Stimulated activated naive CD8-positive, alpha-beta T cell treated with anti-CD3 and anti-CD28 coated beads, Interleukin-15, Interleukin-2, amounts not matched to agents 100 ng/mL and 50 ng/mL, for 24 hours (primary cell): ENCODE measurements around the gene WDR86.

Experiments
- H3K27ac Mint-ChIP-seq: one replicate; pipeline ENCODE4 v1.8.0; 2021; ENCODE audit warnings: mild to moderate bottlenecking, mixed read lengths
- H3K27me3 Mint-ChIP-seq: one replicate; pipeline ENCODE4 v1.8.0; 2021; ENCODE audit warnings: mixed read lengths
- H3K36me3 Mint-ChIP-seq: one replicate; pipeline ENCODE4 v1.8.0; 2021; ENCODE audit warnings: low read depth, mixed read lengths
- H3K4me1 Mint-ChIP-seq: one replicate; pipeline ENCODE4 v1.8.0; 2021; ENCODE audit warnings: low read depth, mixed read lengths
- H3K4me3 Mint-ChIP-seq: one replicate; pipeline ENCODE4 v1.8.0; 2021; ENCODE audit warnings: mild to moderate bottlenecking, mixed read lengths
- H3K9me3 Mint-ChIP-seq: one replicate; pipeline ENCODE4 v1.8.0; 2021; ENCODE audit warnings: mixed read lengths

The WDR86 gene

GRCh38 chr7:151409667-151410404 lies at the start of gene WDR86:
Gene WDR86, minus strand, starts transcription at chr7:151410038. Its CDS starts 449 bp downstream, at chr7:151409589.
- H3K4me3 Mint-ChIP-seq: peak within 1 kb of the TSS; percentile 71
- H3K27ac Mint-ChIP-seq: no peak within 1 kb of the TSS
- H3K4me1 Mint-ChIP-seq: peaks cover 46% of the 10 kb centered on the region
- no peaks in the 10 kb centered on the region for H3K9me3 Mint-ChIP-seq
- peaks cover 39% of the 10 kb centered on the region for H3K27me3 Mint-ChIP-seq
- no peaks in the 10 kb centered on the region for H3K36me3 Mint-ChIP-seq

GRCh38 chr7:151457534-151457933 lies 47.7 kb upstream of the WDR86 start:
- H3K27ac Mint-ChIP-seq: no peak overlapping the region
- no peaks in the 10 kb centered on the region for H3K36me3 Mint-ChIP-seq
- no peaks in the 10 kb centered on the region for H3K4me1 Mint-ChIP-seq
- no peaks in the 10 kb centered on the region for H3K9me3 Mint-ChIP-seq
- H3K27me3 Mint-ChIP-seq: peaks cover 9% of the 10 kb centered on the region
- H3K4me3 Mint-ChIP-seq: no peak overlapping the region

GRCh38 chr7:151456782-151457181 lies 46.9 kb upstream of the WDR86 start:
- H3K36me3 Mint-ChIP-seq: no peaks in the 10 kb centered on the region
- H3K4me1 Mint-ChIP-seq: no peaks in the 10 kb centered on the region
- H3K27me3 Mint-ChIP-seq: peaks cover 9% of the 10 kb centered on the region
- H3K27ac Mint-ChIP-seq: no peak overlapping the region
- H3K4me3 Mint-ChIP-seq: no peak overlapping the region
- H3K9me3 Mint-ChIP-seq: no peaks in the 10 kb centered on the region

GRCh38 chr7:151456276-151456675 lies 46.4 kb upstream of the WDR86 start:
- H3K27ac Mint-ChIP-seq: no peak overlapping the region
- H3K4me1 Mint-ChIP-seq: no peaks in the 10 kb centered on the region
- H3K36me3 Mint-ChIP-seq: no peaks in the 10 kb centered on the region
- H3K9me3 Mint-ChIP-seq: no peaks in the 10 kb centered on the region
- peaks cover 9% of the 10 kb centered on the region for H3K27me3 Mint-ChIP-seq
- H3K4me3 Mint-ChIP-seq: no peak overlapping the region

GRCh38 chr7:151455690-151456089 lies 45.9 kb upstream of the WDR86 start:
- Mint-ChIP-seq H3K36me3 (no peaks in the 10 kb centered on the region), H3K9me3 (no peaks in the 10 kb centered on the region), H3K4me1 (no peaks in the 10 kb centered on the region), H3K27me3 (peaks cover 7% of the 10 kb centered on the region), H3K4me3 (no peak overlapping the region), H3K27ac (no peak overlapping the region)

- H3K9me3 Mint-ChIP-seq: no peaks in the 10 kb centered on the region
Observed at GRCh38 chr7:151454932-151455530, 45.2 kb upstream of the WDR86 start.

GRCh38 chr7:151454305-151454704 lies 44.5 kb upstream of the WDR86 start:
- Mint-ChIP-seq H3K4me1 (peaks cover 4% of the 10 kb centered on the region), H3K27ac (no peak overlapping the region), H3K36me3 (no peaks in the 10 kb centered on the region), H3K27me3 (peaks cover 4% of the 10 kb centered on the region), H3K9me3 (no peaks in the 10 kb centered on the region), H3K4me3 (no peak overlapping the region)

More at GRCh38 chr7:151454932-151455530, 45.2 kb upstream of the WDR86 start:
- Mint-ChIP-seq H3K27me3 (peaks cover 2% of the 10 kb centered on the region), H3K36me3 (no peaks in the 10 kb centered on the region), H3K4me3 (no peak overlapping the region), H3K27ac (no peak overlapping the region), H3K4me1 (no peaks in the 10 kb centered on the region)

GRCh38 chr7:151453326-151453791 lies 43.5 kb upstream of the WDR86 start:
- Mint-ChIP-seq H3K36me3 (no peaks in the 10 kb centered on the region), H3K9me3 (no peaks in the 10 kb centered on the region), H3K27ac (no peak overlapping the region), H3K27me3 (peaks cover 5% of the 10 kb centered on the region), H3K4me1 (peaks cover 4% of the 10 kb centered on the region), H3K4me3 (no peak overlapping the region)

GRCh38 chr7:151452680-151453325 lies 43.0 kb upstream of the WDR86 start:
- H3K4me1 Mint-ChIP-seq: peaks cover 4% of the 10 kb centered on the region
- H3K27ac Mint-ChIP-seq: no peak overlapping the region
- no peaks in the 10 kb centered on the region for H3K9me3 Mint-ChIP-seq
- no peak overlapping the region for H3K4me3 Mint-ChIP-seq
- peaks cover 5% of the 10 kb centered on the region for H3K27me3 Mint-ChIP-seq
- no peaks in the 10 kb centered on the region for H3K36me3 Mint-ChIP-seq

GRCh38 chr7:151451626-151452571 lies 42.1 kb upstream of the WDR86 start:
- Mint-ChIP-seq H3K9me3 (no peaks in the 10 kb centered on the region), H3K27ac (no peak overlapping the region), H3K4me1 (peaks cover 4% of the 10 kb centered on the region), H3K27me3 (peaks cover 5% of the 10 kb centered on the region), H3K4me3 (no peak overlapping the region), H3K36me3 (no peaks in the 10 kb centered on the region)

GRCh38 chr7:151451156-151451555 lies 41.3 kb upstream of the WDR86 start:
- no peak overlapping the region for H3K4me3 Mint-ChIP-seq
- peaks cover 4% of the 10 kb centered on the region for H3K4me1 Mint-ChIP-seq
- no peaks in the 10 kb centered on the region for H3K36me3 Mint-ChIP-seq
- H3K27ac Mint-ChIP-seq: no peak overlapping the region
- H3K9me3 Mint-ChIP-seq: no peaks in the 10 kb centered on the region
- peaks cover 5% of the 10 kb centered on the region for H3K27me3 Mint-ChIP-seq

- H3K36me3 Mint-ChIP-seq: no peaks in the 10 kb centered on the region
- peaks cover 4% of the 10 kb centered on the region for H3K4me1 Mint-ChIP-seq
- H3K4me3 Mint-ChIP-seq: no peak overlapping the region
- no peak overlapping the region for H3K27ac Mint-ChIP-seq
- no peaks in the 10 kb centered on the region for H3K9me3 Mint-ChIP-seq
- H3K27me3 Mint-ChIP-seq: peaks cover 5% of the 10 kb centered on the region
Observed at GRCh38 chr7:151449990-151450389, 40.2 kb upstream of the WDR86 start.

- H3K27ac Mint-ChIP-seq: no peak overlapping the region
- peaks cover 4% of the 10 kb centered on the region for H3K4me1 Mint-ChIP-seq
- no peaks in the 10 kb centered on the region for H3K9me3 Mint-ChIP-seq
- no peaks in the 10 kb centered on the region for H3K36me3 Mint-ChIP-seq
- peaks cover 5% of the 10 kb centered on the region for H3K27me3 Mint-ChIP-seq
- H3K4me3 Mint-ChIP-seq: peak overlapping the region; percentile 46
Observed at GRCh38 chr7:151448261-151449252, 38.7 kb upstream of the WDR86 start.
